ENCODE data around the gene RRP12.

DNA sequence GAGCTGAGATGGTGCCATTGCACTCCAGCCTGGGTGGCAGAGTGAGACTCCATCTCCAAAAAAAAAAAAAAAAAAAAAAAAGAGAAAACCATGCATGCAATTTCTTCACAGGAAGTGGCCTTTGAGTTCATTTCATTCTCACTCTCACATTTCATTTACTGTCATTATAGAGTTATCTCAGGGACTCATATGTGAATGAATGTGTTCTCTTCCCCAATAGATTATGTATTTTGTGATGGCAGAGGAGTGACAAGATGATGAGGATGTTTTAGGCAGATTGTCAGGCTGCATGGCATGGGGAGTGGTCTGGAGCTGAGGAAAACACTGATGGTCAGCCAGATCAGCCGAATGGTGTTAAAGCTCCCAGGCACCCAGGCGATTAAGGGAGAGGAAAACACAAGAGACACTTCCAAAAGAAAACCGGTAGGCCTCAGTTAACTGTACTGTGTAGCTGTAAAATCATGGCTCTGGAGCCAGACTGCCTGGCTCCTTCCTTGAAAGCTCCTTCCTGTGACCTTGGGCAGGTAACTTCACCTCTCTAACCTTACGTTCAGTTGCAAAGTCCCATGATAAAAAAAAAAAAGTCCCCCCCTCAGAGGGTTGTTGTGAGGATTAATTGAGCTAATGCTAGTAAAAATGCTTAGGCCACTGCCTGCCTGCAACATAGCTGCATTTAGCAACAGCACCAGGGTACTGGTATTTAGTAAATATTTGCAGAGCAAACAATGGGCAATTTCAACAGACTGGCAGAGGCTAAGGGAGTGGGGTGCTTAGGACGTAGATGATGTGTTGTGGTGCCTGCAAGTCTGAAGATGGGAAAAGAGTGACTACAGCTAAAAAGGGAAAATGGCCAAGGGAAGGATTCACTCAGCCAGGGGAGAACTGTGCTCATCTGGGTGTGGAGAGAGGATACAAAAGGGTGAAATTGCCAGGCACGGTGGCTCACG lies 73.5 kb downstream of the RRP12 start:
- no peak for TF ChIP-seq RCOR1 (IDR thresholded peaks at IDR 0.05; ENCODE audit: low read length)
- TF ChIP-seq RAD21 (IDR thresholded peaks at IDR 0.05; ENCODE audit: low read length) = no peak
- TF ChIP-seq, protein P1, sequence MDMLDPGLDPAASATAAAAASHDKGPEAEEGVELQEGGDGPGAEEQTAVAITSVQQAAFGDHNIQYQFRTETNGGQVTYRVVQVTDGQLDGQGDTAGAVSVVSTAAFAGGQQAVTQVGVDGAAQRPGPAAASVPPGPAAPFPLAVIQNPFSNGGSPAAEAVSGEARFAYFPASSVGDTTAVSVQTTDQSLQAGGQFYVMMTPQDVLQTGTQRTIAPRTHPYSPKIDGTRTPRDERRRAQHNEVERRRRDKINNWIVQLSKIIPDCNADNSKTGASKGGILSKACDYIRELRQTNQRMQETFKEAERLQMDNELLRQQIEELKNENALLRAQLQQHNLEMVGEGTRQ (IDR thresholded peaks at IDR 0.05; ENCODE audit: borderline replicate concordance, low read depth, low read length) = no peak
- TF ChIP-seq, protein P2, sequence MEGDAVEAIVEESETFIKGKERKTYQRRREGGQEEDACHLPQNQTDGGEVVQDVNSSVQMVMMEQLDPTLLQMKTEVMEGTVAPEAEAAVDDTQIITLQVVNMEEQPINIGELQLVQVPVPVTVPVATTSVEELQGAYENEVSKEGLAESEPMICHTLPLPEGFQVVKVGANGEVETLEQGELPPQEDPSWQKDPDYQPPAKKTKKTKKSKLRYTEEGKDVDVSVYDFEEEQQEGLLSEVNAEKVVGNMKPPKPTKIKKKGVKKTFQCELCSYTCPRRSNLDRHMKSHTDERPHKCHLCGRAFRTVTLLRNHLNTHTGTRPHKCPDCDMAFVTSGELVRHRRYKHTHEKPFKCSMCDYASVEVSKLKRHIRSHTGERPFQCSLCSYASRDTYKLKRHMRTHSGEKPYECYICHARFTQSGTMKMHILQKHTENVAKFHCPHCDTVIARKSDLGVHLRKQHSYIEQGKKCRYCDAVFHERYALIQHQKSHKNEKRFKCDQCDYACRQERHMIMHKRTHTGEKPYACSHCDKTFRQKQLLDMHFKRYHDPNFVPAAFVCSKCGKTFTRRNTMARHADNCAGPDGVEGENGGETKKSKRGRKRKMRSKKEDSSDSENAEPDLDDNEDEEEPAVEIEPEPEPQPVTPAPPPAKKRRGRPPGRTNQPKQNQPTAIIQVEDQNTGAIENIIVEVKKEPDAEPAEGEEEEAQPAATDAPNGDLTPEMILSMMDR (IDR thresholded peaks at IDR 0.05) = no peak
- TF ChIP-seq GABPA (IDR thresholded peaks at IDR 0.05; ENCODE audit: low read depth) = no peak
- no peak for TF ChIP-seq EP300 (IDR thresholded peaks at IDR 0.05; ENCODE audit: borderline replicate concordance in 1 of 2, low read depth in 1 of 2, low read length in 1 of 2)
